Thyroid gland (tissue), 4 donors: Measurements from ENCODE around the gene RNFT2.

ENCODE experiments used
- CTCF ChIP-seq, 6 experiments: fragments of 200-600 bp in 3 of 6; fragments of 450-650 bp in 3 of 6; sonication (generic) in 3 of 6; IDR thresholded peaks; one replicate each; pipeline ENCODE4 v1.5.1; 2016 to 2019; ENCODE audit warnings: antibody characterized with exemption in 6 of 6, mild to moderate bottlenecking in 2 of 6, inconsistent platforms in 1 of 6, moderate library complexity in 1 of 6
- POLR2A ChIP-seq, 2 donors: fragments of 450-650 bp; IDR thresholded peaks; one replicate each; pipeline ENCODE4 v1.6.1; 2017; ENCODE audit warnings: antibody characterized with exemption in 2 of 2, mild to moderate bottlenecking in 2 of 2, moderate library complexity in 1 of 2

GRCh38 chr12:116853507-116853906 lies 115.4 kb downstream of the RNFT2 start:
- TF ChIP-seq CTCF (IDR thresholded peaks at IDR 0.05) (no peak), POLR2A (IDR thresholded peaks at IDR 0.05) (no peak)
